ENCODE results near the gene ADGRG3.

ADGRG3 gene, protein sequence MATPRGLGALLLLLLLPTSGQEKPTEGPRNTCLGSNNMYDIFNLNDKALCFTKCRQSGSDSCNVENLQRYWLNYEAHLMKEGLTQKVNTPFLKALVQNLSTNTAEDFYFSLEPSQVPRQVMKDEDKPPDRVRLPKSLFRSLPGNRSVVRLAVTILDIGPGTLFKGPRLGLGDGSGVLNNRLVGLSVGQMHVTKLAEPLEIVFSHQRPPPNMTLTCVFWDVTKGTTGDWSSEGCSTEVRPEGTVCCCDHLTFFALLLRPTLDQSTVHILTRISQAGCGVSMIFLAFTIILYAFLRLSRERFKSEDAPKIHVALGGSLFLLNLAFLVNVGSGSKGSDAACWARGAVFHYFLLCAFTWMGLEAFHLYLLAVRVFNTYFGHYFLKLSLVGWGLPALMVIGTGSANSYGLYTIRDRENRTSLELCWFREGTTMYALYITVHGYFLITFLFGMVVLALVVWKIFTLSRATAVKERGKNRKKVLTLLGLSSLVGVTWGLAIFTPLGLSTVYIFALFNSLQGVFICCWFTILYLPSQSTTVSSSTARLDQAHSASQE

DNA sequence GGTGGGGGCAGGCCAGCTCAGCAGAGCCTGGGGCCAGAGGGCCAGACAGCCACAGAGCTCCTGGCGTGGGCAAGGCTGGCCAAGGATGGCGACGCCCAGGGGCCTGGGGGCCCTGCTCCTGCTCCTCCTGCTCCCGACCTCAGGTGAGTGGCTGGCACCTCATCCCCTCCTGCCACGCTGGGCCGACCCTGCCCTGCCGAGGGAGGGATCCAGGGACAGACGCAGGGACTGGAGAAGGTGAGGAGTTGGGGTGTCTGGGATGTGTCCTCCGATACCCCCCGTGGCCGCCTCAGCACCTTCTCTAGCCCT is at the start of gene ADGRG3:
Gene ADGRG3, plus strand, starts transcription at position 44 of the 309 bp plus-strand sequence. Its CDS starts 42 bp downstream, at position 86.
- TF ChIP-seq, protein P1, sequence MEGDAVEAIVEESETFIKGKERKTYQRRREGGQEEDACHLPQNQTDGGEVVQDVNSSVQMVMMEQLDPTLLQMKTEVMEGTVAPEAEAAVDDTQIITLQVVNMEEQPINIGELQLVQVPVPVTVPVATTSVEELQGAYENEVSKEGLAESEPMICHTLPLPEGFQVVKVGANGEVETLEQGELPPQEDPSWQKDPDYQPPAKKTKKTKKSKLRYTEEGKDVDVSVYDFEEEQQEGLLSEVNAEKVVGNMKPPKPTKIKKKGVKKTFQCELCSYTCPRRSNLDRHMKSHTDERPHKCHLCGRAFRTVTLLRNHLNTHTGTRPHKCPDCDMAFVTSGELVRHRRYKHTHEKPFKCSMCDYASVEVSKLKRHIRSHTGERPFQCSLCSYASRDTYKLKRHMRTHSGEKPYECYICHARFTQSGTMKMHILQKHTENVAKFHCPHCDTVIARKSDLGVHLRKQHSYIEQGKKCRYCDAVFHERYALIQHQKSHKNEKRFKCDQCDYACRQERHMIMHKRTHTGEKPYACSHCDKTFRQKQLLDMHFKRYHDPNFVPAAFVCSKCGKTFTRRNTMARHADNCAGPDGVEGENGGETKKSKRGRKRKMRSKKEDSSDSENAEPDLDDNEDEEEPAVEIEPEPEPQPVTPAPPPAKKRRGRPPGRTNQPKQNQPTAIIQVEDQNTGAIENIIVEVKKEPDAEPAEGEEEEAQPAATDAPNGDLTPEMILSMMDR (IDR thresholded peaks at IDR 0.05), result no peak

DNA sequence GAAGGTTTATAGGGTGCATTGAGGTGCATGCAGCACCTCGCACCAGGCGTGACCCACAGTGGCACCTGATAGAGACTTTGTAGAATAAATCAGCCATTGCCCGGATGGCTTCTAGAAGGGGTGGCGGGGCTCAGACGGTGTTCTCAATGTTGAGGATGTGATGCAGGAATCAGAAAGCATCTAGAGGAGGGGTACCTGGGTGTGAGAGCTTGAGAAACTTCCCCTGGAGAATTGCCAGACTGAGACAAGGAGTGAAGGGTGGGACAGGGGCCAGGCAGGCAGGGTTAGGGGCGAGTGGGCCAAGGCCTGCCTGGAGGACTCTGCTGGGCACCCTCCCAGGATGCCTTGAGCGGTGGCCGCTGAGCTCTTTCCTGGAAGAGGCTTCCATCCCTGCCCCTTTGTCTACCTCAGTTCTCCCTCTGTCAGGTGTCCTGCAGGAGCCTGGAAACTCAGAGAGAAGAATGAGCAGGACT is 48.9 kb upstream of the ADGRG3 start:
- TF ChIP-seq, protein P1 (IDR thresholded peaks at IDR 0.05), result no peak

DNA sequence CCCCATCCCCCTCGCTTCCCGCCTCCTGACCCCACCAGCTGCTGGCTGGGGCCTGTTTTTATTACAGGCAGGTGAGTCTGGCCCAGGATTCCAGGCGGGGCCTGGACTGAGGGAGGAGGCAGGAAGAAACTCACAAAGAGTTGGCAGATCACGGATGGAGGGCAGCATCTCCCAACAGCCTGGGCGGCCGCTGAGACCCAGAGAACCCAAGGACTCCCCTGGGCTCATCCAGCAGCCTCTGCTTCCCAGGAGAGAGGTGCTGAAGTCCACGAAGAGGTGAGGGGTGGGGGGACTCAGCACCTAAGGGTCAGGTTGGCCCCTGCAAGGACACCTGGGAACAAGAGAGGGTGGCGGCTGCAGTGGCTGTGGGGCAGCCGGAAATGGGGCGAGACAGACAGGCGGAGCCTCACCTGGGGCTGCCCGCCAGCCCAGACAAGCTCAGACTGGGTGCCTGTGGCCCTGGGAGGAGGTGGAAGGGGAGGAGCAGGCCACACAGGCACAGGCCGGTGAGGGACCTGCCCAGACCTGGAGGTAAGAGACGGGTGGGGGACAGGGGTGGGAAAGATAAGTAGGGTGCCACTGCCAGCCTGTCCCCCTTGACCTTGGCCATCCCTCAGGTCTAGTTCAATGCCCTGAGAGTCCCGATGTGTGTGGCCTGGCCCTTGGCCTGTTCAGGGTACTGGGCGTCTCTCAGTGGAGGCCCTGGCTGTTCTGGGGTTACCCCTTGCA is 48.3 kb upstream of the ADGRG3 start:
- TF ChIP-seq, protein P1 (IDR thresholded peaks at IDR 0.05), result no peak

DNA sequence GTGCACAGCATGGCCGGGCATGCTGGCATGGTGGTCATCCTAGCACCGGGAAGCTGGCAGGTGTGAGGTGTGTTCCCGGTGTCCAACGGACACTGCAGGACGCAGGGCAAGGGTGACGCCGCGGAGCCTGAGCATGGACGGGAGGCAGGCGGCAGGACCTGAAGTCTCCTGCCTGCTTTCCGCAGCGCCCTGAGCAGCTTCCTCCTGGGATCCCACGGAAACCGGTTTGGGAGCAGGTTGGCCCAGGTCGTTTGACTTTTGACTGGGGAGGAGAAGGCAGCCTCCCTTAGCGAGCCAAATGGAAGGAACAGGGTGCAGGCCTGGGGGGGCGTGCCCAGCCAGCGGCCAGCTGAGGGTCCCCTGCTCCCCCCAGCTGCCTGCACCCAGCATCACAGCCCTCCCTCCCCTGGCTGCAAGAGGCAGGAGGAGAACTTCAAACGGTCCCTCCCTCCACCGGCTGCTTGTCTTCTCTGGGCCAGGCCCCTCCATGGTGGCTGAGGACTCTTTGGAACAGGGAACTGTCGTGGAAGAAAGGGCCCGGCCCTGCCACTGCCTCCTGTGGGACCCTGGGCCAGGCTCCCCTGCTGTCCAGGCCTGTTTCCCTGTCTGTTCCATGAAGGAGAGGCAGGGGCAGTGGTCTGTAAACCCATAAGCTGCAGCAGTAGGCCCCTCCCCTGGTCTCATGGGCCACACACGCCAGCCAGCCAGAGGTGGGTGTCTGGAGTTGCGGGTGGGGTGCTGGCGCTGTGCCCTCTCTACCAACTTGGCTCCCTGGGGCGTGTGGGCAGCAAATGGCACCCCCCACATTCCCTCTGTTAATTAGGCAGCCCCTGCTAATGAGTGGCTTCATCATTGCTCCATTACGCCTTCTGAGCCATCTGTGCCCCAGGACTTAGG is 47.5 kb upstream of the ADGRG3 start:
- TF ChIP-seq, protein P1 (IDR thresholded peaks at IDR 0.05), result no peak

DNA sequence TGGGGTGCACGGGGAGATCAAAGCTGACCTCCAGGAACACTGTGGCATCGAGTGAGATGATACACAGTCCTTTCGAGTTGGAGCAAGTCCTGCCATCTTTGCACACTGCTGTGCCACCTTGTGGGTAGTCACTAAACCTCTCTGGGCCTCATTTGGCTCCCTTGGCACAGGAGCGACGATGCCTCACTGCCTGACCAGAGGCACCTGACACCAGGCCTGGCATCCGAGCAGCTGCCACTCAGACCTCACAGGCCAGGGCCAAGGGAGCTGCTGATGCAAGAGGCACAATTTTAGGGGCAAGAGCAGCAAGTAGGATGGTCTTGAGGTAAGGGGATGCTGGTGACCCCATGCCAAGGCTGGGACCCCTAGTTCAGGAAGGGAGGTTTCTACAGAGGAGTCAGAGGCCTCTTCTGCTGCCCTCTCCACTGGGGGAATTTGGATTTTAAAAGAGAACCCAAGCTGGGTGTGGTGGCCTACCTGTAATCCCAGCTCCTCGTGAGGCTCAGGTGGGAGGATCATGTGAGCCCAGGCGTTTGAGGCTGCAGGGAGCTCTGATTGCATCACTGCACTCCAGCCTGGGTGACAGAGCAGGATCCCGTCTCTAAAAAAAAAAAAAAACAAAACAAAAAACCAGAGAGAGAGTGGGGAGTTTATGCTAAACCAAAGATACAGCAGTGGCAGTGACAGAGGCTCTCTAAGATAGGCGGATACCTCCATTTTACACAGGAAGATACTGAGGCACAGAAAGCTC is 46.4 kb upstream of the ADGRG3 start:
- TF ChIP-seq, protein P1 (IDR thresholded peaks at IDR 0.05), result no peak

DNA sequence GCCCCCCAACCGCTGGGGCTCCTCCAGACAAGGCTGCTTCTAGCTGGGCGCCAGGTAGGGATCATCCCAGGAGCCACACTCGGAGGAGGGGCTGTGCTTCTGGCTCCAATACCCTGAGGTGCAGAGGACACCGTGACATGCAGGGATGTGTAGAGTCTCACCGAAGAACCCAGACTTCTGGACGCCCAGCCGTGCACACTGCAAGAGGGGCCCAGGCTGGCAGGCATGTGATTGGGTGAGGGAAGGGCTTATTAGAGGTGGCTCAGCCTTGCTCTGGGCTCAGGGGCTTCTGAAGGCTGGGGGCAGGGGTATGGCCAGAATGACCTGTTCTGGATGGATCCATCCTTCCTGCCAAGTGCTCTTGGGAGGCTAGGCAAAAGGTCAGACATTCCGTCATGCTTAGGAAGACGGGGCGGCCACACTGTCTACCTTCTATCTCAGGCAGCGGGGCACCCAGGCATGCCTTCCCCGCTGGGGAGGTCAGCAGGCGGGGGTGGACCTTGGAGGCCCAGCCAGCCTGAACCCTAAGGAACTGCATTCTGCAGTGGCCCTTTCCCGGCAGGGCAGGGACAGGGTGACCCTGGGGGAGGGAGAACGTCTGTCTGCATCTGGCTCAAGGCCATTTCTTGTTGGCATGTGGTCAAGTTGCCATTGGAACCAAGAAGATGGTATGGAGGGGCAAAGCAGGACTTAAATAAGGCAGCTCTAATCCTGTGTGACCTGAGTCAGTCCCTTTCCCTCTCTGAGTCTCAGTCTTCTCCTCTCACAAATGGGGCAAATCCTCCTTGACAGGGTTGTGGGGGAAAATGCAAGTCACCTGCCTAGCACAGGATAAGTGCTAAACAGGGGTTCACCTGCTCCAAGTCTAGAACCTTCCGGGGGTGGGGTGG is 45.5 kb upstream of the ADGRG3 start:
- TF ChIP-seq, protein P1 (IDR thresholded peaks at IDR 0.05), result no peak

Data from LNCAP (cell line).